RWPE1 (cell line): ENCODE results near the gene KISS1.
"Not testable (repeated sequence)": the region's sequence is repeated elsewhere in the genome, so short reads cannot be mapped to it uniquely, and the experiment has no call there.

Experiments
- CTCF ChIA-PET: fragments of 350-600 bp; sonication (Branson Sonifier 250); formaldehyde crosslinking; extraction: SDS; loops from one replicate; lab custom pipeline; 2021; lab: Yijun Ruan, JAX
- POLR2A ChIA-PET: fragments of 400-600 bp; formaldehyde crosslinking; extraction: SDS; loops from one replicate; lab custom pipeline; 2020; ENCODE audit warnings: antibody characterized with exemption; ENCODE audit not compliant: low non-redundant PET; lab: Yijun Ruan, JAX
- DNase-seq: peaks from one replicate; pipeline ENCODE4 v3.0.0; 2012; ENCODE audit warnings: low spot score
- H3K27ac ChIP-seq: fragments of 450-650 bp; 2 replicates; pipeline ENCODE4 v1.5.1; 2017
- TF ChIP-seq, protein P1 (sequence below): fragments of 450-650 bp; conservative IDR thresholded peaks from 2 replicates; pipeline ENCODE4 v1.5.1; 2017; ENCODE audit warnings: low read depth, mild to moderate bottlenecking

Gene KISS1, protein sequence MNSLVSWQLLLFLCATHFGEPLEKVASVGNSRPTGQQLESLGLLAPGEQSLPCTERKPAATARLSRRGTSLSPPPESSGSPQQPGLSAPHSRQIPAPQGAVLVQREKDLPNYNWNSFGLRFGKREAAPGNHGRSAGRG

DNA sequence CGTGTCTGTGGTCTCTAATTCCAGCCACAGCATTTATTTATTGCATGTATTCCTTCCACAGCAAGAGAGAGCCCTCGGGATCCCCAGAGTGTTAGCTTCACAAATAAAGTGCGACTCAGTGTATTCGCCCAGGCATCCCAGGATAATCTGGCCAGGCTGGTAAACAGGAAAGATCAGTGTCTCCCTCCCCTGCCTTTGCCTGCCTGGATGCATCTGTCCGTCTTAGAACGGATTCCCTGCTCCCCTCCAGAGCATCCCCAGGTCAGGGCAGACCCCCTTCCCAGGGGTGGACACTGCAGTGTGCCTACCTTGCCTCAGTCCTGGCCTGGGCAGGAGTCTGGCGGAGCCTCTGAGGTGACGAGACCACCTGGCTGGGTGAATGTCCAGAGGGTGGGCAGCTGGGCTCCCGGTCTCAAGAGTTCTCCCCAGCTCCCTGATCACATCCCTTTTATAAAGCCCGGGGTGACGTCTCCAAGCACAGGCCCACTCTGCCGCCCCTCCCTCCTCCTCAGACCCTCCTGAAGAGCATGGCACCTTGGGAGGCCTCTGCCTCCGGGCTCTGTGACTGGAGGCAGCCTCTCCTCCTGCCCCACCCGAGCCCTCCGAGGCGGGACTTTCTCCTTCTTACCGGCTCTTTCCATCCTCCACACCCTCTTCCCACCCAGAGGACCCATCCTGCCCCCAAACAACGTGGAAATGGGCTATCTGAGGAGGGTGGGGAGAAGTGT is at the start of gene KISS1:
TSS of gene KISS1 (minus strand) at position 424 of the 728 bp plus-strand sequence. CDS start 3,615 bp downstream, outside the sequence.
- no peak for DNase-seq
- POLR2A ChIA-PET = no interaction called here
- CTCF ChIA-PET = interaction anchor here (0.6 to 3.9 kb wide), 4 partner anchors 11 to 352 kb away, joined by 3 to 33 read pairs (median 3); no protein-coding TSS in a partner anchor
- TF ChIP-seq, protein P1, sequence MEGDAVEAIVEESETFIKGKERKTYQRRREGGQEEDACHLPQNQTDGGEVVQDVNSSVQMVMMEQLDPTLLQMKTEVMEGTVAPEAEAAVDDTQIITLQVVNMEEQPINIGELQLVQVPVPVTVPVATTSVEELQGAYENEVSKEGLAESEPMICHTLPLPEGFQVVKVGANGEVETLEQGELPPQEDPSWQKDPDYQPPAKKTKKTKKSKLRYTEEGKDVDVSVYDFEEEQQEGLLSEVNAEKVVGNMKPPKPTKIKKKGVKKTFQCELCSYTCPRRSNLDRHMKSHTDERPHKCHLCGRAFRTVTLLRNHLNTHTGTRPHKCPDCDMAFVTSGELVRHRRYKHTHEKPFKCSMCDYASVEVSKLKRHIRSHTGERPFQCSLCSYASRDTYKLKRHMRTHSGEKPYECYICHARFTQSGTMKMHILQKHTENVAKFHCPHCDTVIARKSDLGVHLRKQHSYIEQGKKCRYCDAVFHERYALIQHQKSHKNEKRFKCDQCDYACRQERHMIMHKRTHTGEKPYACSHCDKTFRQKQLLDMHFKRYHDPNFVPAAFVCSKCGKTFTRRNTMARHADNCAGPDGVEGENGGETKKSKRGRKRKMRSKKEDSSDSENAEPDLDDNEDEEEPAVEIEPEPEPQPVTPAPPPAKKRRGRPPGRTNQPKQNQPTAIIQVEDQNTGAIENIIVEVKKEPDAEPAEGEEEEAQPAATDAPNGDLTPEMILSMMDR = no peak
- H3K27ac ChIP-seq = no peak within 1 kb of the TSS

DNA sequence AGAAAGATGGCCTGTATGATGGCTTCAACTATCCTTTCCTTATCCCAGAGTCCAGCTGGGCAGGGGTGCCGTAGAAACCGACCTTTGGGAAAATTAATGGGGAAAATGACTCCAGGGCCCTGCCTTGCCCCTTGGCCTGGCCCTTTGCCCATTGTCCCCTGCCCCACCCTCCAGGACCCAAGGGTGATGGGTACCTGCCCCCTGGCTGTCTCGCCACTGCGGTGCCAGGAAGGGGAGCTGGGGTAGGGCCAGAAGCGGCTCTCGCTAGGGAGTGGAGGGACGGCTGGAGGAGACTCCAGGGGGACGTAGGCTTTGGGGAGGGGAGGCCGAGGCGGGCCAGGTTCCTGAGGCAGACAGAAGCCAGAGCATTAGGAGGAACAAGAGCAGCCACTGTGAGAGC is 46.6 kb upstream of the KISS1 start:
- no peak for DNase-seq
- CTCF ChIA-PET = interaction anchor here (0.5 to 1.0 kb wide), 3 partner anchors 12 to 801 kb away, joined by 4 to 8 read pairs (median 7); no protein-coding TSS in a partner anchor
- TF ChIP-seq, protein P1 = no peak
- H3K27ac ChIP-seq = no peak overlapping the region
- POLR2A ChIA-PET = no interaction called here

DNA sequence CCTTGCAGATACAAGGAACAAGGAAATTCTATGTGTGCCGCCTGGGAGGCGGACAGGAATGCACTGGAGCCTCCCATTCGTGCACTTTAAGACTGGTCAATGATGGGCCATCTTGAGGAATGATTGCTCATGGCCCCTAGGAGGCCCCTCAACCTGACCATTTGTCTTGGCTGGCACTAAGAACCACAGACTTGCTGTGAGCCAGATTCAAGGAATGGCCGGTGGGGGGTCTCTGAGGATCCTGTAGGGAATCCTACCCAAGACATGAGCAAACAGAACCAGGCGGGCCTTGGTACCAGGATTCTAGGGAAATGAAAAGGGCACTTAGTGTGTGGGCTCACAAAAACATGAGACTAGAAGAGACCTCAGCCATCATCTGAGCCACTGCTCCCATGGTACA is 45.6 kb upstream of the KISS1 start:
- ChIA-PET POLR2A (no interaction called here), CTCF (no interaction called here)
- no peak overlapping the region for H3K27ac ChIP-seq
- TF ChIP-seq, protein P1 = no peak
- no peak for DNase-seq

DNA sequence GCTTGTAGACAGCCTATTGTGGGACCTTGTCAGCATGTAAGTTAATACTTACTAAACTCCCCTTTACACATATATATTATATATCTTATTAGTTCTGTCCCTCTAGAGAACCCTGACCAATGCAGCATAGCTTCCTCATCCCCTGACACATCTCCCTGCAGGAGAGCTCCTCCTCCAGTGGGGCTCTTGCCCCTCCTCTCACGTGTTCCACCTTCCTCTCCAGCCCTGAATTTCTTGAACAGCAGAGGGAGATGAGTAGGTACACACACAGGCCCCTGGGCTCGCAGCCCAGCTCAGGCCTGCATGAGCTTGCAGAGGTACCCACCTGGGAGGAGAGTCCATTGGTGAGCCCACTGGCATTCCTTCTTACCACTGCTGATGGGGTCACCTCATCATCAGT is 44.8 kb upstream of the KISS1 start:
- ChIA-PET POLR2A (no interaction called here), CTCF (interaction anchor here (1.0 kb wide), 1 partner anchor 122 kb away, joined by 4 read pairs; no protein-coding TSS in a partner anchor)
- peak; percentile 45 for DNase-seq
- no peak overlapping the region for H3K27ac ChIP-seq
- TF ChIP-seq, protein P1 = no peak

DNA sequence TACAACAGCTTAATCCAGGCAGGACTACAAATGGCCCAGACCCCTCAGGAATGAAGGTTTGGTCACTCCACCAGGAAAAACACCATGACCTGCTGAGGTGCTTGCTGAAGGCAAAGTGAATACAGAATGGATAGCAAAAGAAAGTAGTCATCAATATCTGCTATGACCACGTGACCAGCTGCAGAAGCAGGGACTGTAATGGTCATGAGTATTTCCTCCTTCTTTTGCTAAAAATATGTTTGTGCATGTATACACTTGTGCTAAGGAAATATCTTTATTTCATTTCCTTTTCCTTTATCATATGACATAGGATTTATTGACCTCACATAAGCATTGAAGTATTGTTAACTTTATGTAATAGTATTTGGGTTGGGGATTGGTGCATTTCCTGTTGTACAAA is 43.9 kb upstream of the KISS1 start:
- H3K27ac ChIP-seq = no peak overlapping the region
- POLR2A ChIA-PET = no interaction called here
- no peak for DNase-seq
- CTCF ChIA-PET = interaction anchor here (1.0 kb wide), 1 partner anchor 123 kb away, joined by 4 read pairs; no protein-coding TSS in a partner anchor
- TF ChIP-seq, protein P1 = no peak

DNA sequence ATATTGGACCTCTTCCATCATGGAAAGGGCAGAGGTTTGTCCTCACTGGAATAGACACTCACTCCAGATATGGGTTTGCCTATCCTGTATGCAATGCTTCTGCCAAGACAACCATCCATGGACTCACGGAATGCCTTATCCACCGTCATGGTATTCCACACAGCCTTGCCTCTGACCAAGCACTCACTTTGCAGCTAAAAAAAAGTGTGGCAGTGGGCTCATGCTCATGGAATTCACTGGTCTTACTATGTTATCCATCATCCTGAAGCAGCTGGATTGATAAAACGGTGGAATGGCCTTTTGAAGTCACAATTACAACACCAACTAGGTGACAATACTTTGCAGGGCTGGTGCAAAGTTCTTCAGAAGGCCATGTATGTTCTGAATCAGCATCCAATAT is 43.1 kb upstream of the KISS1 start:
- H3K27ac ChIP-seq, DNase-seq, CTCF ChIA-PET, POLR2A ChIA-PET: not testable (repeated sequence)

DNA sequence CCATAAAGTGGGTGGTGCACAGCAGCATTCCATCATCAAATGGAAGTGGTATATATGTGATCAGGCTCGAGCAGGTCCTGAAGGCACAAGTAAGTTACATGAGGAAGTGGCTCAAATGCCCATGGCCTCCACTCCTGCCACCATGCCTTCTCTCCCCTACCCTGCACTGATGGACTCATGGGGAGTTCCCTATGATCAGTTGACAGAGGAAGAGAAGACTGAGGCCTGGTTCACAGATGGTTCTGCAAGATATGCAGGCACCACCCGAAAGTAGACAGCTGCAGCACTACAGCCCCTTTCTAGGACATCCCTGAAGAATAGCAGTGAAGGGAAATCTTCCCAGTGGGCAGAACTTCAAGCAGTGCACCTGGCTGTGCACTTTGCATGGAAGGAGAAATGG is 42.2 kb upstream of the KISS1 start:
- CTCF ChIA-PET, H3K27ac ChIP-seq, POLR2A ChIA-PET, DNase-seq: not testable (repeated sequence)

DNA sequence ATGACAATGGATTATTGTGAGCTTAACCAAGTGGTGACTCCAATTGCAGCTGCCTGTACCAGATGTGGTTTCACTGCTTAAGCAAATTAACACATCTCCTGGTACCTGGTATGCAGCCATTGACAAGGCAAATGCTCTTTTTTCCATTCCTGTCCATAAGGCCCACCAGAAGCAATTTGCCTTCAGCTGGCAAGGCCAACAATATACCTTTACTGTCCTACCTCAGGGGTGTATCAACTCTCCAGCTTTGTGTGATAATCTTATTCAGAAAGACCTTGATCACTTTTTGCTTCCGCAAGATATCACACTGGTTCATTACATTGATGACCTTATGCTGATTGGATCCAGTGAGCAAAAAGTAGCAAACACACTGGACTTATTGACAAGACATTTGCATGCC is 41.2 kb upstream of the KISS1 start:
- CTCF ChIA-PET = interaction anchor here (0.6 to 1.3 kb wide), 5 partner anchors 10 to 373 kb away, joined by 3 to 5 read pairs (median 4); no protein-coding TSS in a partner anchor
- POLR2A ChIA-PET, DNase-seq, H3K27ac ChIP-seq: not testable (repeated sequence)
